Measurements from ENCODE around the gene RASSF3. TPM values are rescaled to one million over a fixed set of nuclear protein-coding genes. Genes with fewer than 3 reads are reported as not detected.

RASSF3 gene
- total and polyA plus RNA-seq, 2 experiments from 2014 or later = 20.6 to 39.6 TPM

DNA sequence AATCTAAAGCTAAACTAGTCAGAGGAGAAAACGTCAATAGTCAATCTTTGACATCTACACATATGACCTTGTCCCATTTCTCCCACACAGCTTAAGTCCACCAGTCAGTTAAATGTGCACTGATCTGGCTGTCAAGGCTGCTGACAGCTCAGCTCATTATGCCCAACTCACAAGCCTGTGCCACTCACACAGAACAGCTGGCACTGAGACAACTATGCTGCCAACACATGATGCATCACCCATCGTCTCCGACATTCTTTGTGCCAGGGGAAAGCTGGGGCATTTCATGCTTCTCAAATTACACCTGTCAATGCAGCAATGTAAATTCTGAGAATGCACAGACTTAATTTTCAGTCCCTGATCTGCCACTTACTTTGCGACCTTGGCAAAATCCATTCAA is 123.6 kb downstream of the RASSF3 start (continued):
- TF ChIP-seq, protein P1, sequence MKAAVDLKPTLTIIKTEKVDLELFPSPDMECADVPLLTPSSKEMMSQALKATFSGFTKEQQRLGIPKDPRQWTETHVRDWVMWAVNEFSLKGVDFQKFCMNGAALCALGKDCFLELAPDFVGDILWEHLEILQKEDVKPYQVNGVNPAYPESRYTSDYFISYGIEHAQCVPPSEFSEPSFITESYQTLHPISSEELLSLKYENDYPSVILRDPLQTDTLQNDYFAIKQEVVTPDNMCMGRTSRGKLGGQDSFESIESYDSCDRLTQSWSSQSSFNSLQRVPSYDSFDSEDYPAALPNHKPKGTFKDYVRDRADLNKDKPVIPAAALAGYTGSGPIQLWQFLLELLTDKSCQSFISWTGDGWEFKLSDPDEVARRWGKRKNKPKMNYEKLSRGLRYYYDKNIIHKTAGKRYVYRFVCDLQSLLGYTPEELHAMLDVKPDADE (IDR thresholded peaks at IDR 0.05) = no peak
- TF ChIP-seq EZH2 (IDR thresholded peaks at IDR 0.05; ENCODE audit: low read depth, unreplicated experiment) (no peak), ZNF114 (CRISPR knock-in tag; IDR thresholded peaks at IDR 0.05) (no peak), ZNF331 (CRISPR knock-in tag; IDR thresholded peaks at IDR 0.05; ENCODE audit: low read depth) (no peak), CREB1 (CRISPR knock-in tag; IDR thresholded peaks at IDR 0.05; ENCODE audit: low read depth) (no peak), NANOG (IDR thresholded peaks at IDR 0.05; ENCODE audit: borderline replicate concordance) (no peak), STAT1 (IDR thresholded peaks at IDR 0.05; ENCODE audit: unreplicated experiment) (no peak), EZH2phosphoT487 (IDR thresholded peaks at IDR 0.05; ENCODE audit: unreplicated experiment) (no peak)
- TF ChIP-seq, protein P2, sequence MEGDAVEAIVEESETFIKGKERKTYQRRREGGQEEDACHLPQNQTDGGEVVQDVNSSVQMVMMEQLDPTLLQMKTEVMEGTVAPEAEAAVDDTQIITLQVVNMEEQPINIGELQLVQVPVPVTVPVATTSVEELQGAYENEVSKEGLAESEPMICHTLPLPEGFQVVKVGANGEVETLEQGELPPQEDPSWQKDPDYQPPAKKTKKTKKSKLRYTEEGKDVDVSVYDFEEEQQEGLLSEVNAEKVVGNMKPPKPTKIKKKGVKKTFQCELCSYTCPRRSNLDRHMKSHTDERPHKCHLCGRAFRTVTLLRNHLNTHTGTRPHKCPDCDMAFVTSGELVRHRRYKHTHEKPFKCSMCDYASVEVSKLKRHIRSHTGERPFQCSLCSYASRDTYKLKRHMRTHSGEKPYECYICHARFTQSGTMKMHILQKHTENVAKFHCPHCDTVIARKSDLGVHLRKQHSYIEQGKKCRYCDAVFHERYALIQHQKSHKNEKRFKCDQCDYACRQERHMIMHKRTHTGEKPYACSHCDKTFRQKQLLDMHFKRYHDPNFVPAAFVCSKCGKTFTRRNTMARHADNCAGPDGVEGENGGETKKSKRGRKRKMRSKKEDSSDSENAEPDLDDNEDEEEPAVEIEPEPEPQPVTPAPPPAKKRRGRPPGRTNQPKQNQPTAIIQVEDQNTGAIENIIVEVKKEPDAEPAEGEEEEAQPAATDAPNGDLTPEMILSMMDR (conservative IDR thresholded peaks at IDR 0.05; ENCODE audit: low read depth in 2 of 2) = no peak
- TF ChIP-seq, protein P3, sequence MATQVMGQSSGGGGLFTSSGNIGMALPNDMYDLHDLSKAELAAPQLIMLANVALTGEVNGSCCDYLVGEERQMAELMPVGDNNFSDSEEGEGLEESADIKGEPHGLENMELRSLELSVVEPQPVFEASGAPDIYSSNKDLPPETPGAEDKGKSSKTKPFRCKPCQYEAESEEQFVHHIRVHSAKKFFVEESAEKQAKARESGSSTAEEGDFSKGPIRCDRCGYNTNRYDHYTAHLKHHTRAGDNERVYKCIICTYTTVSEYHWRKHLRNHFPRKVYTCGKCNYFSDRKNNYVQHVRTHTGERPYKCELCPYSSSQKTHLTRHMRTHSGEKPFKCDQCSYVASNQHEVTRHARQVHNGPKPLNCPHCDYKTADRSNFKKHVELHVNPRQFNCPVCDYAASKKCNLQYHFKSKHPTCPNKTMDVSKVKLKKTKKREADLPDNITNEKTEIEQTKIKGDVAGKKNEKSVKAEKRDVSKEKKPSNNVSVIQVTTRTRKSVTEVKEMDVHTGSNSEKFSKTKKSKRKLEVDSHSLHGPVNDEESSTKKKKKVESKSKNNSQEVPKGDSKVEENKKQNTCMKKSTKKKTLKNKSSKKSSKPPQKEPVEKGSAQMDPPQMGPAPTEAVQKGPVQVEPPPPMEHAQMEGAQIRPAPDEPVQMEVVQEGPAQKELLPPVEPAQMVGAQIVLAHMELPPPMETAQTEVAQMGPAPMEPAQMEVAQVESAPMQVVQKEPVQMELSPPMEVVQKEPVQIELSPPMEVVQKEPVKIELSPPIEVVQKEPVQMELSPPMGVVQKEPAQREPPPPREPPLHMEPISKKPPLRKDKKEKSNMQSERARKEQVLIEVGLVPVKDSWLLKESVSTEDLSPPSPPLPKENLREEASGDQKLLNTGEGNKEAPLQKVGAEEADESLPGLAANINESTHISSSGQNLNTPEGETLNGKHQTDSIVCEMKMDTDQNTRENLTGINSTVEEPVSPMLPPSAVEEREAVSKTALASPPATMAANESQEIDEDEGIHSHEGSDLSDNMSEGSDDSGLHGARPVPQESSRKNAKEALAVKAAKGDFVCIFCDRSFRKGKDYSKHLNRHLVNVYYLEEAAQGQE (IDR thresholded peaks at IDR 0.05; ENCODE audit: unreplicated experiment) = no peak

DNA sequence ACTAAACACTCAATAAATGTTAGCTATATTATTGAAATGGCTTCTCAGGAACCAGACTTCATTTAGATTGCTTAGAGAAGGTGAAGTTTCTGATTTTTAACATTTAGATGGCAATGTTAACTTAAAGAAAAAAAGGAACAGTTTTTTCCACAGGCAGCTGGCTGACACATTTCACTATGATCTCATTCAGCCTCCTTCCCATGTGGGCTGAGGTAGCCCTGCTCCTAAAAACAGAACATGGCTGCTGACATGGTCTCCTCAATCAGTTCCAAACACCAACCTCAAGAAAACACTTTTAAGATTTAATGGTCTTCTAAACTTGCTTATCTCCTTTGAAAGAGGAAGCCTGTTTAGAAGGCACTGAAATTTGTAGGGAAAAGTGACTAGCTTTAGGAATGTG is 125.1 kb downstream of the RASSF3 start:
- Histone ChIP-seq H3K27me3 (ENCODE audit: insufficient read depth) (no peaks in the 10 kb centered on the region), H2AFZ (no peak overlapping the region), H3K27ac (ENCODE audit: low read depth) (no peak overlapping the region), H3F3A (replicated peaks; ENCODE audit: low read depth) (no peaks in the 10 kb centered on the region), H3K36me3 (ENCODE audit: insufficient read depth) (0 out of 2 replicates have a peak, but pooled peaks cover 14% of the 10 kb centered on the region), H3K9me2 (ENCODE audit: insufficient read depth) (no peaks in the 10 kb centered on the region), H3K4me3 (no peak overlapping the region), H3K79me2 (replicated peaks; ENCODE audit: insufficient read depth) (no peaks in the 10 kb centered on the region), H4K20me1 (replicated peaks; ENCODE audit: insufficient read depth) (0 out of 2 replicates have a peak, but pooled peaks cover 7% of the 10 kb centered on the region), H3K4me2 (no peak overlapping the region), H3K4me1 (ENCODE audit: insufficient read depth) (no peaks in the 10 kb centered on the region)
- H3K27me3 Mint-ChIP-seq (ENCODE audit: insufficient read depth, low read depth, poor library complexity) = no peaks in the 10 kb centered on the region
- ATAC-seq (no peak), DNase-seq (ENCODE audit: low spot score) (no peak)
- TF ChIP-seq ZNF331 (CRISPR knock-in tag; IDR thresholded peaks at IDR 0.05; ENCODE audit: low read depth) (no peak), POLR2AphosphoS5 (IDR thresholded peaks at IDR 0.05; ENCODE audit: low read depth) (no peak), ZNF114 (CRISPR knock-in tag; IDR thresholded peaks at IDR 0.05) (no peak)
- H3K4me3 Mint-ChIP-seq = no peak overlapping the region
- H3K27ac Mint-ChIP-seq = no peak overlapping the region
- H3K4me1 Mint-ChIP-seq = peaks cover 4% of the 10 kb centered on the region; the same call in 2 of the 3 replicates
- H3K36me3 Mint-ChIP-seq (ENCODE audit: low read depth) = peaks cover 39% of the 10 kb centered on the region
- H3K9me3 Mint-ChIP-seq = no peaks in the 10 kb centered on the region; the same call in 2 of the 3 replicates
